ENCODE data around the gene CDC25B.
A peak's percentile ranks its signal among the peaks of the same experiment; 100 is the strongest.

The CDC25B gene

GRCh38 chr20:3795511-3796468, at the start of gene CDC25B:
Gene CDC25B (plus strand): TSS chr20:3796310. CDS start chr20:3796532, 222 bp downstream.
- DNase-seq: peak; percentile 94

GRCh38 chr20:3747471-3747870, 48.6 kb upstream of the CDC25B start:
- no peak for DNase-seq

DNA sequence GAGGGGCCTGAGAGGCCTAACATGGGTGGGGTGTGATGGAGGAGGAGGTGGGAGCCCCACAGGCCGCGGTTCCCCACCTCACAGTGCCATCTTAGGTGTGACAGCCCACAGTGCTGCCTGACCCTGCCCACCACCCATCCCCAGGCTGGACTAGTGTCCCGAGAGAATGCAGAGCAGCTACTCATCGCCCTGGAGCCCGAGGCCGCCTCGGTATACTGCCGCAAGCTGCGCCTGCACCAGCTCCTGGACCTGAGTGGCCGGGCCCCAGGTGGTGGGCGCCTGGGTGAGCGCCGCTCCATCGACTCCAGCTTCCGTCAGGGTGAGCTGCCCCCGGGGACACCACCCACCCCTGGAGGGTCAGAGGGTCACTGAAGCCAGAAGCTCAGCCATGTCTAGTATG, 48.0 kb upstream of the CDC25B start:
- DNase-seq: no peak

- no peak for DNase-seq
Measured at GRCh38 chr20:3749087-3749688, 46.9 kb upstream of the CDC25B start.

DNA sequence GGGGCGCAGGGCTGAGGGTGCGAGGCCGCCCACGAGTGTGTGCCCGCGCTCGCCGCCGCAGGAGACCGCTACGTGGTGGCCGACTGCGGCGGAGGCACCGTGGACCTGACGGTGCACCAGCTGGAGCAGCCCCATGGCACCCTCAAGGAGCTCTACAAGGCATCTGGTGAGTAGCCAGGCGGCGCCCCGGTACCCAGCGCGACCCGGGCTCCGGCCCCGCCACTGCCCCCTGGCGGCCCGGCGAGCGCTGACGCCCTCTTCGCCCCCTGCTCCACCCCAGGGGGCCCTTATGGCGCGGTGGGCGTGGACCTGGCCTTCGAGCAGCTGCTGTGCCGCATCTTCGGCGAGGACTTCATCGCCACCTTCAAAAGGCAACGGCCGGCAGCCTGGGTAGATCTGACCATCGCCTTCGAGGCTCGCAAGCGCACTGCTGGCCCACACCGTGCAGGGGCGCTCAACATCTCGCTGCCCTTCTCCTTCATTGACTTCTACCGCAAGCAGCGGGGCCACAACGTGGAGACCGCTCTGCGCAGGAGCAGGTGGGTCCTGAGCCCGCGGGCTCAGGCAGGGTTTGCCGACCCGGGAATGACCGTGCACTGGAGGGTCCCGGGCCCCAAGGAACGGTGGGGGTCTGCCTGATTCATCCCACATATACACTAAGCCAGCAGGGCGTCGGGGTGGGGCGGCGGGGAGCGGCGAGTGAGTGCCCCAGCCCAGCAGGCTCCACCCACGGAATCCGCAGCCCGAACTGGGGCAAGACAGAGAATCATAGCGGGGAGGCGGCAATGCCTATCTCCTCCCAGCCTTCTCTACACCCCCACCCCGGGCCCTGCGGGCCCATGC, 46.2 kb upstream of the CDC25B start:
- DNase-seq: peak; percentile 67

DNA sequence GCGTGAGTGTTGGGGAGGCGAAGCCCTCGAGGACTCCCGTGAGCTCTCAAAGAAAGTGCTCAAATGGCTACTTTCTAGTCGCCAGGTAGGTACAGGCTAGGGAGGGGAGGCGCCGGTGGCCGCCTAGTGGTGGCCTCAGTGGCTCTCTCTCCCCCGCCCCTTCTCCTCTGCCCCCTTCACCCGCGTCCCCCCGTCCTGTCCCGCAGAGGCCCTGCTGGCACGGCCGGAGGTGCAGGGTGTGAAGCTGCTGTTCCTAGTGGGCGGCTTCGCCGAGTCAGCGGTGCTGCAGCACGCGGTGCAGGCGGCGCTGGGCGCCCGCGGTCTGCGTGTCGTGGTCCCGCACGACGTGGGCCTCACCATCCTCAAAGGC, 44.8 kb upstream of the CDC25B start:
- DNase-seq: no peak

GRCh38 chr20:3751675-3752385, 44.3 kb upstream of the CDC25B start:
- DNase-seq: peak; percentile 63

GRCh38 chr20:3752386-3752759, 43.7 kb upstream of the CDC25B start:
- no peak for DNase-seq

GRCh38 chr20:3753098-3753497, 43.0 kb upstream of the CDC25B start:
- peak; percentile 75 for DNase-seq

DNA sequence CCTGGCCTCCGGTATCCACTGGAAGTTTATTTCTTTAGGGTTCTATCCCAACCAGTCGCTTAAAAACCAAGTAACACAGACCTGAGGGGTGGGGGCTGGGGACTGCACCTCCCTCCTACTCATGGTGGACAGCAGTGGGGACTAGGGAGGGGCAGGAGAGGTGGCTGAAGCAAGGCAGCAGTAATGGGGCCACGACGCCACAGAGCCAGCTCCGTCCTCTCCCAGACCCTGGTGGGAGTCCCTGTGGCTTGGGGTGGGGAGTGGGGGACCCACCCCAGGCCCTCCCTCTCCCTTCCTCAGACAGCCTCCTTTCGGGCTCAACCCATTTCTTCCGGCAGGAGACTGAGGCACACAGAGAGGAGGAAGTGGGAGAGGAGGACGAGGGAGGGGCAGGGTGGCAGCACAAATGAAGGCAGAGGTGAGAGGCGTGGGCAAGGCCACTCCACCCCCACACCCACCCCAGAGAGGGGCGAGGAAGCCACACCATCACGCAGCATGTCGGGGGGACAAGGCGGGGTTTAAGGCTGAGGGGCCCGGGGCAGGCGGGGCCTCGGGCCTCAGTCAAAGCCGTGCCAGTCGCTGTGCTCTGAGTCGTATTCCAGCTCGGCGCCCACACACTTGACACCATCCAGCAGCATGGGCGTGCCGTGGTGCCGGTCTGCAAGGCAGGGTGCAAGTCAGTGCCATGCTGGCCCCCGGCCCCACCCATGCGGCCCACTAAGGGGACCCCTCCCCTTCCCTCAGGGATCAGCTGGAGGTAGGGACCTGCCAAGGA, 42.4 kb upstream of the CDC25B start:
- no peak for DNase-seq

DNA sequence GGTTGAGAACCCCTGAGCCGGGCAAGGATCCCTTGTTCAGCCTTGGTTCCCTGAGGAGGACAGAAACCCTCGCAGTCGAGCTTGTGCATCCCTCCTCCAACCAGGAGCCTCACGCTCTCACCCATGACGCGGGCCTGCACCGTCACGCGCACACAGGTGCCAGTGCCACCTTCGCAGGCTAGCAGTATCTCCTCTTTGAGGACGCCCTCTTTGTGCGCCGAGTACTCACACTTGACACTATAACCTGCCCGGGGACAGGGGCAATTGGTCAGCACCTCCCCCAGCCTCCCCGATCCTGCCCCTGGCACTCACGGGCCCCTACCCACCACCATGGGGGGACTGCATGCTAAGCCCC, 41.9 kb upstream of the CDC25B start:
- DNase-seq: no peak

- no peak for DNase-seq
Measured at GRCh38 chr20:3755269-3755668, 40.8 kb upstream of the CDC25B start.

GRCh38 chr20:3755814-3756480, 40.2 kb upstream of the CDC25B start:
- no peak for DNase-seq

GRCh38 chr20:3757268-3757667, 38.8 kb upstream of the CDC25B start:
- no peak for DNase-seq

GRCh38 chr20:3758566-3758965, 37.5 kb upstream of the CDC25B start:
- DNase-seq: no peak

DNA sequence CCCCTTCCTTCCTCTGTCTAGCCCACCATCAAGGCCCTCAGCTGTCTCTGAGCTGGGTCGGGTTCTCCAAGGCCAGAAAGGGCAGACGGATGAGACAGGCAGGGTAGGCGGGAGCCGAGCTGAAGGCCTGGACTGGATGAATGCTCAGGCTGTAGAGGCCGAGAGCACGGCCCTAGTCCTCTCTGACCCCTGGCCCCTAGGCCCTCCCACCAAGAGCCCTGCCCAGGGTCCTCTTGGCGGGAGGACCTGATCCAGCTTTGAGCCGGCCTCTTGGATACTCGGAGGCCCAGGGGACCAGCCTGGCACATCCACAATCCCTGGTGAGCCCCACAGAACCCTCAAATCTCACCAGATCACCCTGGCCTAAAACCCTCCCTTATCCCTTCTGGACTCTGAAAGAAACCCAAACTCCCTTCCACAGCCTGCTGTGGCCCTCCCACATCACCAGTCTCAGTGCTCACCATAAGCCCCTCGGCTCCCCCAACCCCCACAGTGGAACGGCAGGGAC, 36.7 kb upstream of the CDC25B start:
- no peak for DNase-seq

- DNase-seq: no peak
Measured at GRCh38 chr20:3759884-3760283, 36.2 kb upstream of the CDC25B start.

DNA sequence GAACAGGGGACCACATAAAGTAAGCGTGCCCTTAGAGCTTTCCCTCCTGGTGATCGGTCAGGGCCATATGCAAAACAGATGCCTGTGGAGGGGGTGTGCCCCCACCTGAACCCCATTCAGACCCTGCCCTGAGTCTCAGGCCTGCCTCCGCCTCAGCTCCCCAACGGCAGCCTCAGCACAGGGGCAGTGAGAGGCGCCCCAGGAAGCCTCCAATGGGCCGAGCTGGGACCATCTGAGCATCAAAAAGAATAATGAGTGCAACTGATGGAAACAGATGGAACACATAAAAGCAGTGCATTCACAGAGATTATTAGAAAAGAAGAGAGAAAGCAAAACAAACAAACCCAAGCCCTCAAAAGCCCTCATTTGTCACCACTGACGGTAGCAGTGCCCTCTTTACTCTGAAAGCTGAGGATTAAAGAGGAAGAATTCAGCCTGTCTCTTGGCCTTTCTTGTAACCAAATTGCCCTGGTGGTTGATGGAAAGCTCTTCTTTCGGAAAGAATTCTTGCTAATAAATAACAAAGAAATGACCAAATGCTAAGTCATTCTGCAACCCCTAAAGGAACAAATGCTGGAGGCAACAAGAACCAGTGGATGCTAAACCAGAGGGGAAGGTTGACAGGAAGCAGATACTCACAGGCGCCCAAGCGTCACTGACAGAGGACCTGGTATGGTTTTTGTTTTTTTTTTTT, 35.3 kb upstream of the CDC25B start:
- DNase-seq: no peak

DNA sequence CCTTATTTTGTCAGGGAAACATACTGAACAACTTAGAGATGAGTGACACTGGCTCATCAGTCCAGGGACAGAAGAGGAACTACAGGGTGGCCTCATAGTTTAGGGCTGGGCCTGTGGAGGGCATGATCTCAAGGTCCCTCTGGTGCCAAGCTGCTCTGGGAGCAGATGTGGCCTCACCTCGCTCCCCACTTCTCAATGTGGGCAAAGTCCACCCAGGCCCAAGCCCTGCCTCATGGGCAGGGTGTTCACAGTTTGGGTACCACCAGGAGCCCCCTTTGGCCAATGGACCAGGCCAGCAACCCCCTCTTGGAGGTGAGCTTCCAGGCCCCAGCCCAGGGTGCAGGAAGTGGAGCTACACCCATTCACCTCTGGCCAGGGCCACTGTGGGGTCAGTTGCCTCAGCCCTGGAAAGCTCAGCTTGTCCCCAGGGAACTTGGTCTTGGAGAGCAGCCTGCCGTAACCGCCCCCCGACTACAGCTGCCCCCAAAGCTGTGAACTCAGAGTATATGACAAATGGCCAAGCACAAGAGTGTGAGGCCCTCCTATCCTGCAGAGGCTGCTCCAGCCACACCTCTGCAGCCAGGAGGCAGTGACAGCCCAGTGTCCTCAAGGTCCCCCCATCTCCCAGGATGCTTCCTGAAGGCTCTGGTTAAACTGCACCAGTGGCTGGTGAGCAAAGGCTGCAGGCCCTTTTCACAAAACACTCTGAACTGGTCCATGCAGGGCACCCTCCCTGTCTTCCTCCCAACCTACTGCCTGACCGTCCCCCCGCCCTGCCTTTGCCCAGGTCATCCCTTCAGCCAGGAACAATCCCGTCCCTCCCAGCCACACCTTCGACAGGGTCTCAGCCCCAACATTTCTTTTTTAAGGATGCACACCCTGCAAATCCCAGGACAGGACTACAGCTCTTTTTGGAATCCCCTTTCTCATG, 32.2 kb upstream of the CDC25B start:
- DNase-seq: no peak

DNA sequence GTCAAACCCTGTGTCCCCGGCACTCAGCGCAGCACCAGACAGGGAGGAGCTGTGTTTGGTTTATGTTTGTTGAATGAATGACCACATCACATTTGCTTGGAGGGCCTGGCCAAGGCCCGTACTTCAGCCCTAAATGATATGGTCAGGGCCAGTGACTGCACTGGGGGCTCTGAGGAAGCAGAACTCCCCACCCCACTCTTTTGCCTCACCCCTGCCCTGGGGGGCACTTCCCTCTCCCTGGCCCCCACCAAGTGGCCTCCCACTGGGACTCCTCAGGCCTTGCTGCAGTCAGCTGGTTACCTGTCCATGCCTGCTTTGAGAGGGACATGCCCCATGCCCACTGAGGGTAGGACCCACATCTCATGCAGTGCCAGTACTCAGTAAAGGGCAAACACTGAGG, 31.5 kb upstream of the CDC25B start:
- DNase-seq: no peak

All from activated CD8-positive, alpha-beta memory T cell treated with anti-CD3 and anti-CD28 coated beads for 24 hours (primary cell).